Measurements from ENCODE around the gene RNF144A. TPM values are rescaled to one million over a fixed set of nuclear protein-coding genes. Genes with fewer than 3 reads are reported as not detected.
A peak's percentile ranks its signal among the peaks of the same experiment; 100 is the strongest.

Gene RNF144A
- polyA plus RNA-seq, 1 of the 3 experiments (the other 2 are of a cell fraction) = 15.6 TPM

GRCh38 chr2:6990871-6991270 is 73.7 kb downstream of the RNF144A start:
- no peak overlapping the region; a peak in 1 of 4 replicates for H3K4me3 ChIP-seq (ENCODE audit: low read depth in 2 of 2, low read length in 1 of 2)
- POLR2A ChIA-PET = no interaction called here
- no peaks in the 10 kb centered on the region for H4K20me1 ChIP-seq (ENCODE audit: insufficient read depth)
- H3K9me3 ChIP-seq = no peaks in the 10 kb centered on the region
- no peak overlapping the region for H3K4me2 ChIP-seq
- no peak overlapping the region for H2AFZ ChIP-seq (ENCODE audit: low read depth)
- H3K9me2 ChIP-seq = no peaks in the 10 kb centered on the region
- H3F3A ChIP-seq (replicated peaks; ENCODE audit: insufficient read depth) = no peaks in the 10 kb centered on the region
- TF ChIP-seq FOXM1 (IDR thresholded peaks at IDR 0.05; ENCODE audit: low read depth) = no peak
- no peak for TF ChIP-seq GATA2 (CRISPR knock-in tag; IDR thresholded peaks at IDR 0.05)
- TF ChIP-seq NFIC (IDR thresholded peaks at IDR 0.05; ENCODE audit: borderline replicate concordance) = no peak
- no peak for TF ChIP-seq IRF3 (IDR thresholded peaks at IDR 0.05; ENCODE audit: low read depth, low read length)
- no peak for TF ChIP-seq EZH2phosphoT487 (IDR thresholded peaks at IDR 0.05; ENCODE audit: borderline replicate concordance, low read depth)
- TF ChIP-seq SIN3A (IDR thresholded peaks at IDR 0.05; ENCODE audit: borderline replicate concordance, low read depth, low read length) = no peak
- no peak for TF ChIP-seq CTCF (IDR thresholded peaks at IDR 0.05)
- no peak for TF ChIP-seq NRF1 (IDR thresholded peaks at IDR 0.05; ENCODE audit: low read depth, low read length)
- H3K27me3 ChIP-seq (ENCODE audit: insufficient read depth) = no peaks in the 10 kb centered on the region
- H3K27ac ChIP-seq (ENCODE audit: low read depth in 2 of 2, low read length in 1 of 2) = peak overlapping the region in 1 of 2 experiments; percentile 100; a peak in 2 of 4 replicates
- peaks cover 0 to 63% of the 10 kb centered on the region in 2 experiments; a peak in 2 of 4 replicates for H3K4me1 ChIP-seq (ENCODE audit: control insufficient read depth in 1 of 2, insufficient read depth in 2 of 2, low read depth in 1 of 2, low read length in 1 of 2)
- CTCF ChIA-PET = interaction anchor here (0.6 to 15.5 kb wide), 5 partner anchors 22 to 233 kb away, joined by 3 to 128 read pairs (median 3); no protein-coding TSS in a partner anchor
- H3K36me3 ChIP-seq (replicated peaks in 1 of 2; ENCODE audit: control insufficient read depth in 1 of 2, insufficient read depth in 2 of 2, low read length in 1 of 2) = peaks cover 0 to 10% of the 10 kb centered on the region in 2 experiments
- DNase-seq = no peak
- 96% methylated on average over 3 of the region's 3 CpGs for WGBS (ENCODE audit: low lambda C conversion rate)
- no peak overlapping the region for H3K9ac ChIP-seq
- no peaks in the 10 kb centered on the region for H3K79me2 ChIP-seq (ENCODE audit: insufficient read depth)

DNA sequence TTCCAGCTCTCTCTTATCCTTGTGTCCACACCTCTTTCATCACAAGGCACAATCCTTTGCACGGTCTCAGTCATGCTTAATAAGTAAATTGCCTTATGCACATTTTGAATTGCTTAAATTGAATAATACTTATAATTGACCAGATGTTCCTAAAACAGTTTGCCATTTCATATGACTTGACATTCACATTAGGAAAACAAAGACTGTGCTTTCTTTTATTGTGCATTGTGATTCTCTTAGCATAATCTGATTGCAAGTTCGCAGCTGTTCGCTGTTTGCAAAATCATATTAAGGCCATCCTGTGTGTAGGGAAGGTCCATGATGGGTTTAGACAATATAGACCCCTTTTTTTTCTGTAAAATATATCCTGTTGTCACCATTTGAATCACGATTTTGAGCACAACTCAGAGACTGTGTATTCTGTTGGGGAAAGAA is 75.6 kb downstream of the RNF144A start:
- Histone ChIP-seq H3K4me1 (ENCODE audit: control insufficient read depth in 1 of 2, insufficient read depth in 2 of 2, low read depth in 1 of 2, low read length in 1 of 2) (peaks cover 0 to 46% of the 10 kb centered on the region in 2 experiments; a peak in 2 of 4 replicates), H3K9me2 (no peaks in the 10 kb centered on the region), H3K36me3 (replicated peaks in 1 of 2; ENCODE audit: control insufficient read depth in 1 of 2, insufficient read depth in 2 of 2, low read length in 1 of 2) (peaks cover 0 to 18% of the 10 kb centered on the region in 2 experiments), H3K4me2 (no peak overlapping the region), H3K9me3 (no peaks in the 10 kb centered on the region), H4K20me1 (ENCODE audit: insufficient read depth) (no peaks in the 10 kb centered on the region), H3K27me3 (ENCODE audit: insufficient read depth) (no peaks in the 10 kb centered on the region), H3K9ac (no peak overlapping the region), H3K27ac (ENCODE audit: low read depth in 2 of 2, low read length in 1 of 2) (peak overlapping the region in 1 of 2 experiments; percentile 100; a peak in 3 of 4 replicates), H3K79me2 (ENCODE audit: insufficient read depth) (no peaks in the 10 kb centered on the region), H3F3A (replicated peaks; ENCODE audit: insufficient read depth) (no peaks in the 10 kb centered on the region), H2AFZ (ENCODE audit: low read depth) (no peak overlapping the region), H3K4me3 (ENCODE audit: low read depth in 2 of 2, low read length in 1 of 2) (no peak overlapping the region; a peak in 1 of 4 replicates)
- CTCF ChIA-PET = interaction anchor here (0.9 to 15.5 kb wide), 10 partner anchors 9 to 99 kb away, joined by 3 to 128 read pairs (median 6); partner anchors contain the start of gene RNF144A
- DNase-seq = no peak
- 55% methylated on average over 4 of the region's 4 CpGs for WGBS (ENCODE audit: low lambda C conversion rate)
- POLR2A ChIA-PET = interaction anchor here (0.9 to 2.4 kb wide), 4 partner anchors 15 to 75 kb away, joined by 3 to 13 read pairs (median 6); no protein-coding TSS in a partner anchor
- no peak for TF ChIP-seq USF1 (IDR thresholded peaks at IDR 0.05; ENCODE audit: borderline replicate concordance, low read depth)
- TF ChIP-seq, protein P1, sequence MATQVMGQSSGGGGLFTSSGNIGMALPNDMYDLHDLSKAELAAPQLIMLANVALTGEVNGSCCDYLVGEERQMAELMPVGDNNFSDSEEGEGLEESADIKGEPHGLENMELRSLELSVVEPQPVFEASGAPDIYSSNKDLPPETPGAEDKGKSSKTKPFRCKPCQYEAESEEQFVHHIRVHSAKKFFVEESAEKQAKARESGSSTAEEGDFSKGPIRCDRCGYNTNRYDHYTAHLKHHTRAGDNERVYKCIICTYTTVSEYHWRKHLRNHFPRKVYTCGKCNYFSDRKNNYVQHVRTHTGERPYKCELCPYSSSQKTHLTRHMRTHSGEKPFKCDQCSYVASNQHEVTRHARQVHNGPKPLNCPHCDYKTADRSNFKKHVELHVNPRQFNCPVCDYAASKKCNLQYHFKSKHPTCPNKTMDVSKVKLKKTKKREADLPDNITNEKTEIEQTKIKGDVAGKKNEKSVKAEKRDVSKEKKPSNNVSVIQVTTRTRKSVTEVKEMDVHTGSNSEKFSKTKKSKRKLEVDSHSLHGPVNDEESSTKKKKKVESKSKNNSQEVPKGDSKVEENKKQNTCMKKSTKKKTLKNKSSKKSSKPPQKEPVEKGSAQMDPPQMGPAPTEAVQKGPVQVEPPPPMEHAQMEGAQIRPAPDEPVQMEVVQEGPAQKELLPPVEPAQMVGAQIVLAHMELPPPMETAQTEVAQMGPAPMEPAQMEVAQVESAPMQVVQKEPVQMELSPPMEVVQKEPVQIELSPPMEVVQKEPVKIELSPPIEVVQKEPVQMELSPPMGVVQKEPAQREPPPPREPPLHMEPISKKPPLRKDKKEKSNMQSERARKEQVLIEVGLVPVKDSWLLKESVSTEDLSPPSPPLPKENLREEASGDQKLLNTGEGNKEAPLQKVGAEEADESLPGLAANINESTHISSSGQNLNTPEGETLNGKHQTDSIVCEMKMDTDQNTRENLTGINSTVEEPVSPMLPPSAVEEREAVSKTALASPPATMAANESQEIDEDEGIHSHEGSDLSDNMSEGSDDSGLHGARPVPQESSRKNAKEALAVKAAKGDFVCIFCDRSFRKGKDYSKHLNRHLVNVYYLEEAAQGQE (IDR thresholded peaks at IDR 0.05; ENCODE audit: low read depth, low read length) = no peak
- TF ChIP-seq ELF1 (IDR thresholded peaks at IDR 0.05) = no peak
- TF ChIP-seq RAD21 (IDR thresholded peaks at IDR 0.05; ENCODE audit: low read length) = peak; percentile 19; the same call in 1 of the 2 replicates
- peak; percentile 62; the same call in 1 of the 2 replicates for TF ChIP-seq MXI1 (IDR thresholded peaks at IDR 0.05; ENCODE audit: low read depth, low read length)
- TF ChIP-seq, protein P2, sequence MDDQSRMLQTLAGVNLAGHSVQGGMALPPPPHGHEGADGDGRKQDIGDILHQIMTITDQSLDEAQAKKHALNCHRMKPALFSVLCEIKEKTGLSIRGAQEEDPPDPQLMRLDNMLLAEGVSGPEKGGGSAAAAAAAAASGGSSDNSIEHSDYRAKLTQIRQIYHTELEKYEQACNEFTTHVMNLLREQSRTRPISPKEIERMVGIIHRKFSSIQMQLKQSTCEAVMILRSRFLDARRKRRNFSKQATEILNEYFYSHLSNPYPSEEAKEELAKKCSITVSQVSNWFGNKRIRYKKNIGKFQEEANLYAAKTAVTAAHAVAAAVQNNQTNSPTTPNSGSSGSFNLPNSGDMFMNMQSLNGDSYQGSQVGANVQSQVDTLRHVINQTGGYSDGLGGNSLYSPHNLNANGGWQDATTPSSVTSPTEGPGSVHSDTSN (IDR thresholded peaks at IDR 0.05) = no peak
- no peak for TF ChIP-seq FOXM1 (IDR thresholded peaks at IDR 0.05; ENCODE audit: low read depth)
- no peak for TF ChIP-seq NRF1 (IDR thresholded peaks at IDR 0.05; ENCODE audit: low read depth, low read length)
- TF ChIP-seq EP300 (IDR thresholded peaks at IDR 0.05; ENCODE audit: borderline replicate concordance in 1 of 2, low read depth in 1 of 2, low read length in 1 of 2) = peak in 1 of 2 experiments; percentile 90; a peak in 2 of 4 replicates
- peak; percentile 62; the same call in 1 of the 2 replicates for TF ChIP-seq RCOR1 (IDR thresholded peaks at IDR 0.05; ENCODE audit: low read length)
- peak; percentile 43 for TF ChIP-seq CHD2 (IDR thresholded peaks at IDR 0.05; ENCODE audit: low read length, partially characterized antibody)
